ENCODE results near the gene PPM1N.

GRCh38 chr19:45502111-45502510 lies 3.9 kb downstream of the PPM1N start:
- TF ChIP-seq POLR2A (IDR thresholded peaks at IDR 0.05) (no peak), CTCF (IDR thresholded peaks at IDR 0.05) (no peak), EP300 (IDR thresholded peaks at IDR 0.05) (no peak)

Measured in ovary (tissue), 3 donors.